ENCODE measurements around the gene LIPI.

- TF ChIP-seq POLR2A (IDR thresholded peaks at IDR 0.05; ENCODE audit: low read depth, low read length) (no peak), TAF1 (IDR thresholded peaks at IDR 0.05; ENCODE audit: borderline replicate concordance, low read depth, low read length) (no peak)
Measured at GRCh38 chr21:14120091-14120734, 90.5 kb downstream of the LIPI start.

Measured in GM12892 (cell line).